ENCODE data around the gene FOSL1.

DNA sequence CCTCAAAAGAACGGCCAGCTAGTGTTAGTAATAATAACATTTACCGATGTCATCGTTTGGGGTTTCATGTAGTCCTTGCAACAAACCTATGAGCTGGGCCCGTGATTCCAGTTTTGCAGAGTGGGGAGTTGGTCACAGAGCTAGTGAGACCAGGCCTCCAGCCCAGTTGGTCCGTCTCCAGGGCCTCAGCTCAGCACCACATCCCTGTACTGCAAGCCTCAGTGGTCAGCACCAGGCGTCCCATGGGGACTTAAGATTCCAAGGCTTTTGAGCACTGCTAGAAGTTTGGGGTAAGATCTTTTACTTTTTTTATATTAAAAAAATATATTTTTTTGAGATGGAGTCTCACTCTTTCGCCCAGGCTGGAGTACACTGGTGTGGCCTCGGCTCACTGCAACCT, 44.0 kb upstream of the FOSL1 start:
- no peak for TF ChIP-seq ELF4 (IDR thresholded peaks at IDR 0.05)
- no peak for TF ChIP-seq HDGF (IDR thresholded peaks at IDR 0.05; ENCODE audit: borderline replicate concordance)
- no peak for TF ChIP-seq LEF1 (IDR thresholded peaks at IDR 0.05; ENCODE audit: borderline replicate concordance)
- TF ChIP-seq ARNT (IDR thresholded peaks at IDR 0.05): no peak
